Stimulated activated effector memory CD8-positive, alpha-beta T cell treated with anti-CD3 and anti-CD28 coated beads, Interleukin-12 subunit alpha, Interleukin-12 subunit beta, amount 100 ng/mL, for 72 hours (primary cell): Measurements from ENCODE around the gene SLX4.

Source experiments
- ATAC-seq: fragments of 150-1000 bp; cut with Tn5 transposase; 2 replicates; pipeline ENCODE4 v1.10.0; 2021
- DNase-seq, 2 donors: peaks; one replicate each; pipeline ENCODE4 v3.0.0; 2021 to 2022; ENCODE audit warnings: low spot score in 2 of 2
- H3K27ac Mint-ChIP-seq: one replicate; pipeline ENCODE4 v1.8.0; 2022; ENCODE audit warnings: mild to moderate bottlenecking, mixed read lengths
- H3K36me3 Mint-ChIP-seq: one replicate; pipeline ENCODE4 v1.8.0; 2022; ENCODE audit warnings: mild to moderate bottlenecking, mixed read lengths
- H3K4me1 Mint-ChIP-seq: one replicate; pipeline ENCODE4 v1.8.0; 2022; ENCODE audit warnings: mixed read lengths
- H3K4me3 Mint-ChIP-seq: one replicate; pipeline ENCODE4 v1.8.0; 2022; ENCODE audit warnings: mild to moderate bottlenecking, mixed read lengths
- H3K9me3 Mint-ChIP-seq: one replicate; pipeline ENCODE4 v1.8.0; 2022; ENCODE audit warnings: mixed read lengths

The SLX4 gene

GRCh38 chr16:3595521-3596021 is 15.8 kb downstream of the SLX4 start:
- peaks cover 16% of the 10 kb centered on the region for H3K36me3 Mint-ChIP-seq
- peaks cover 20% of the 10 kb centered on the region for H3K4me1 Mint-ChIP-seq
- H3K27ac Mint-ChIP-seq = no peak overlapping the region
- no peak for DNase-seq
- ATAC-seq = peak; percentile 6
- no peak overlapping the region for H3K4me3 Mint-ChIP-seq
- H3K9me3 Mint-ChIP-seq = no peaks in the 10 kb centered on the region

- no peak for ATAC-seq
- Mint-ChIP-seq H3K36me3 (peaks cover 12% of the 10 kb centered on the region), H3K27ac (no peak overlapping the region), H3K9me3 (no peaks in the 10 kb centered on the region), H3K4me3 (no peak overlapping the region), H3K4me1 (peaks cover 20% of the 10 kb centered on the region)
- DNase-seq = no peak
Measured at GRCh38 chr16:3595110-3595486, 16.3 kb downstream of the SLX4 start.

DNA sequence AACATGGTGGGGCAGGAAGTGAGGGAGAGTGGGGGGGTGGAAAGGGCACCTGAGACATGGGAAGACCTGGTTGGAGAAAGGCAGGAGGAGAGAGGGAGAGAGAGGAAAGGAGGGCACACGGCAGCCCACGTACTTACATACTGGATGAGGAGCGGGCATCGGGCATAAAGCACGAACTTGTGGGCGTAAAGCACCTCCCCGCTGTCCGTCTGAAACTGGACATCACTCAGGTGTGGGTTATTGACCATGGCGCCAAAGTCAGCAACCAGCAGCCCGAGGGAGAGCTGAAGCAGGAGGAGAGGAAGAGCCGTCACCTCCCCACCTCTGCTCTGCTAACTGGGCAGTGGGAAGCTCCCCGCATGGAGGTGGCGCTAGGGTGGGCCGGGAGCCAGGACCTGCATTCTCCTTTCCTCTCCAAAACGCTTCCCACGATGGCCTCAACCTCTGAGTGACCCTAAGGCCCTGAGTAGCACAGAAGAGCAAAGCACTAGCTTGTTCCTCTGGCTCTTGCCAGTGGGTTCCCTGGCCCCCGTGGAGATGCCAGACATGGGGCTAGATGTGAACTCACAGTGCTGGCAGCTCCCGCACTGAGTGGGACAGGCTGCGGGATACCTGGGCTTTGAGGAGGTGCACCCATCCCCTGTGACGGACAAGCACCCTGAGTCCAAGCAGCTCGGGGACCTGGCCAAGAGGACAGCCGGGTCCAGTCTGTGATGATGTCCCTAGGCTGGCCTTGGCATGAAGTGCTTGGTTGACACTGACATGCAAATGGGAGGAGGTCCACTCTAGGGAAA is 16.9 kb downstream of the SLX4 start:
- ATAC-seq (no peak), DNase-seq (no peak)
- H3K27ac Mint-ChIP-seq = peak overlapping the region; percentile 11
- H3K9me3 Mint-ChIP-seq = no peaks in the 10 kb centered on the region
- no peak overlapping the region for H3K4me3 Mint-ChIP-seq
- H3K4me1 Mint-ChIP-seq = peaks cover 20% of the 10 kb centered on the region
- peaks cover 10% of the 10 kb centered on the region for H3K36me3 Mint-ChIP-seq

DNA sequence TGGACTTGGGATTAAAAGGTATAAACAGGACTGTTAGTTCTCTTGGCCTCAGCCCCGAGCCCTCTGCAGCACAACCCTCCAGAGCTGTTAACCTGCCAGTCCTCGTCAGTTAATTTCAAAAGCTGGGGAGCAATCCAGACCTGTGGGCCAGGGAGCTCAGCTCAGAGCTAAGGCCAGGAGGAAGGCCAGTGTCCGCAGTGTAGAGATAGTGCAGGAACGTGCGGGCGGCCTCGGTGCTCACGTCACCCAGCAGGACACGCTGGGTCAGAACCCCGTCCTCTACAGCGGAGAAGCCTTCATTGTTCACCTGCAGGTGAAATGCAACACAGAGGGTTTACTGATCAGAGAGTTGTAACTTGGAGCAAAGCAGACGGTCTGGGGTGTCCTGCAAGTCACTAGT is 18.8 kb downstream of the SLX4 start:
- no peak for DNase-seq
- Mint-ChIP-seq H3K36me3 (peaks cover 10% of the 10 kb centered on the region), H3K4me1 (peaks cover 16% of the 10 kb centered on the region), H3K27ac (no peak overlapping the region), H3K4me3 (no peak overlapping the region), H3K9me3 (no peaks in the 10 kb centered on the region)
- ATAC-seq = no peak

GRCh38 chr16:3591991-3592390 is 19.4 kb downstream of the SLX4 start:
- Mint-ChIP-seq H3K4me1 (peaks cover 11% of the 10 kb centered on the region), H3K27ac (no peak overlapping the region), H3K4me3 (no peak overlapping the region), H3K9me3 (no peaks in the 10 kb centered on the region), H3K36me3 (peaks cover 10% of the 10 kb centered on the region)
- ATAC-seq = no peak
- DNase-seq = no peak

DNA sequence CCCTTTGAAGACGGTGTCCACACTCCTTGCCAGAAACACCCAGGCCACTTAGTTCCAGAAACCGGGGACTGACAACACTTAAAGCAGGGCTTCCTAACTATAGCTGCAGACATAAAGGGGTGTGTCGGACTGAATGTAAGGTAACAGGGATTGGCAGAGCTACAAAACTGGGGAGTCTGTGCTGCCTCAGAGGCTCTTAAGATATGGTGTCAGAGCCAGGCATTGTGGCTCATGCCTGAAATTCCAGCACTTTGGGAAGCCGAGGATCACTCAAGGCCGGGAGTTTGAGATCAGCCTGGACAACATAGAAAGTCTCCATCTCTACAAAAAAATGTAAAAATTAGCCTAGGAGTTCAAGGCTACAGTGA is 20.0 kb downstream of the SLX4 start:
- no peak overlapping the region for H3K27ac Mint-ChIP-seq
- peaks cover 14% of the 10 kb centered on the region for H3K36me3 Mint-ChIP-seq
- H3K4me3 Mint-ChIP-seq = no peak overlapping the region
- H3K4me1 Mint-ChIP-seq = peaks cover 11% of the 10 kb centered on the region
- no peak for DNase-seq
- no peaks in the 10 kb centered on the region for H3K9me3 Mint-ChIP-seq
- no peak for ATAC-seq

DNA sequence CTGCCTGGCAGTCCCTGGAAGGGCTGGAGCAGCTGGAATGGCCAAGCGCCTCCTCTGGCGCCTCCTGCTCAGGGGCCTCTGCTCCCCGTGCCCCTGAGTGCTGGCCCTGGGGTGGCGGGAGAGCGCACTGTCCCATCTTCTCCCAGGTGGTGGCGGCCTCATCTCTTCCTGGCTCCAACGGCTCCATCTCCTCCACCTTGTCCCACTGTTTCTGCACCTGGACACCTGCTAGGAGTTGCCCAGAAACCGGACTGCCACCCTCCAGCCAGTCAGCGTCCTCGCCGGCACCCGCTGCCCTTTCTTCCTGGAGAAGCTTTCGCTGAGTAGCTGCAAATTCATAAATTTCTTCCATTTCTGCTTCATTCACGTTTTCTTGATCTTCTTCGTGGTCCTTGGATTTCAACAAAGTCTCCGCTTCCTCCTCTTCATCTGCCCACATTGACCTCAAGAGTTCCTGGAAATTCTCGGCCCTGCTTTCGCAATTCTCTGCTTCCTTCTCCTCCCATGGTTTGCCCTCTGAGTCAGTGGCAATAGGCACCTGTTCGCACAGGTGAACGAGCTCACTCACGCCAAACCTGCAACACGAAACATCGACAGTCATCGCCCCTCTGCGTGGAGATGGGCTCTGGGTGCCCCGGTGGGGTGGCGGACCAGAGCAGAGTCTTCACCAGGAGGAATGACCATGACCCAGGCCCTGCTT is 20.5 kb downstream of the SLX4 start:
- H3K36me3 Mint-ChIP-seq = peaks cover 14% of the 10 kb centered on the region
- no peak overlapping the region for H3K4me3 Mint-ChIP-seq
- DNase-seq (no peak), ATAC-seq (no peak)
- H3K9me3 Mint-ChIP-seq = no peaks in the 10 kb centered on the region
- H3K27ac Mint-ChIP-seq = no peak overlapping the region
- H3K4me1 Mint-ChIP-seq = peaks cover 13% of the 10 kb centered on the region

DNA sequence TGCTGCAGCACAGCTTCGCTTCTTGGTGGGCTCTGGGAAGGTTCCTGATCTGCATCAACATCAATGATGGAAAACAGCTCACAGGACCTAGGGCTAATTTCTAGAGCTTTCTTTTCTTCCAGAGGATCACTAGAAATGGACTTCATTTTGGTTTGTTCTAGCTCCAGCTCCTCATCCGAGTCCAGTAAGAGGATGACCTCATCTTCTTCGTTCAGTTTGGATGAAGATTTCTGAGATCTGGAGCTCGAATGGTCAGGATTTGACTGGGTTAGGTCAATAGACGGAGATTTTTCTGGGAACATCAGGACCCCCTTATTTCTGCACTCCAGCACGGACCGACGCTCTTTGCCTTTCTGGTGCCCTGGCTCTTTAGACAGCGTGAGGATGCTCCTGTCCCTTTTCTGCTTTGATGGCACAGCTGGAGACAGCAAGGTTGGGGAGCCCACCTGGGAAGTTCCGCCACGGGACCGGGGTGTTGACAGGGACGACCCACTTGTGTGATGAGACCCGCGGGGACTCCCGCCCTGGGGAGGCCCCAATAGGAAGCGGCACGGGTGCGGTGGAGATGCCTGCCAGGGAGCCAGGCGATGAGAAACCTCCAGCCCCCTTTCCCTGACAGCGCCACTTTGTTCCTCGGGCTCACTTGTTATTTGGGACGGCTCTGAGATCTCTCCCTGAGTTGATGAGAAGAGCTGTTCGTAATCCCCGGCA is 21.3 kb downstream of the SLX4 start:
- H3K36me3 Mint-ChIP-seq = peaks cover 9% of the 10 kb centered on the region
- H3K27ac Mint-ChIP-seq = no peak overlapping the region
- ATAC-seq = no peak

DNA sequence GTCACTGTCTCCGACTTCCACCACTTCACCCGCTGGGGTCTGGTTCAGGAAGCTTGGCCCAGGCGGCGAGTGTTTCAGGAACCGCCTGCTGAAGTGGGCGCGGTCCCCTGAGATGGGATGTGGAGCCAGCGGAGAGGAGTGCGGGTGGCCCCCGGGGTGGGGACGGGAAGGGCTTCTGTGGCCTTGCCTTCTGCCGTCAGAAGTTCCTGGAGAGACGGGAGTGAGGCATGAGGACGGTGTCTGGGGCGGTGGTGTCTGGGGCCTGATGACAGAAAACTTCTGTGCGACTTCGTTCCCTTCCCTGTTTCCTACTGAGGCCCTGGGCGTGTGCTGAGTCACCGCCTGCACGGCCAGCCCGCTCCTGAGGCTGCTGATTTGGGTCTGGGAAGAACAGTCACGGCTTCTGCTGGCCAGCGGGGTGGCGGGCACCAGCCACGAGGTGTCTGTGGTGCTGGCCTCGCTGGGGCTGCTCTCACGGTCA is 21.9 kb downstream of the SLX4 start:
- Mint-ChIP-seq H3K9me3 (no peaks in the 10 kb centered on the region), H3K36me3 (peaks cover 9% of the 10 kb centered on the region), H3K4me3 (no peak overlapping the region), H3K27ac (no peak overlapping the region), H3K4me1 (peaks cover 12% of the 10 kb centered on the region)
- ATAC-seq = no peak
- DNase-seq = no peak

More for the DNA sequence above, 21.3 kb downstream of the SLX4 start:
- no peak overlapping the region for H3K4me3 Mint-ChIP-seq
- DNase-seq = no peak
- peaks cover 12% of the 10 kb centered on the region for H3K4me1 Mint-ChIP-seq
- H3K9me3 Mint-ChIP-seq = no peaks in the 10 kb centered on the region

GRCh38 chr16:3589001-3589400 is 22.4 kb downstream of the SLX4 start:
- H3K27ac Mint-ChIP-seq = no peak overlapping the region
- H3K36me3 Mint-ChIP-seq = peaks cover 10% of the 10 kb centered on the region
- H3K4me1 Mint-ChIP-seq = peaks cover 12% of the 10 kb centered on the region
- ATAC-seq (no peak), DNase-seq (no peak)
- H3K9me3 Mint-ChIP-seq = no peaks in the 10 kb centered on the region
- H3K4me3 Mint-ChIP-seq = no peak overlapping the region

- peaks cover 12% of the 10 kb centered on the region for H3K4me1 Mint-ChIP-seq
- H3K36me3 Mint-ChIP-seq = peaks cover 17% of the 10 kb centered on the region
- no peak overlapping the region for H3K4me3 Mint-ChIP-seq
- no peak for DNase-seq
- ATAC-seq = no peak
- no peak overlapping the region for H3K27ac Mint-ChIP-seq
- H3K9me3 Mint-ChIP-seq = no peaks in the 10 kb centered on the region
Measured at GRCh38 chr16:3587547-3588110, 23.8 kb downstream of the SLX4 start.

DNA sequence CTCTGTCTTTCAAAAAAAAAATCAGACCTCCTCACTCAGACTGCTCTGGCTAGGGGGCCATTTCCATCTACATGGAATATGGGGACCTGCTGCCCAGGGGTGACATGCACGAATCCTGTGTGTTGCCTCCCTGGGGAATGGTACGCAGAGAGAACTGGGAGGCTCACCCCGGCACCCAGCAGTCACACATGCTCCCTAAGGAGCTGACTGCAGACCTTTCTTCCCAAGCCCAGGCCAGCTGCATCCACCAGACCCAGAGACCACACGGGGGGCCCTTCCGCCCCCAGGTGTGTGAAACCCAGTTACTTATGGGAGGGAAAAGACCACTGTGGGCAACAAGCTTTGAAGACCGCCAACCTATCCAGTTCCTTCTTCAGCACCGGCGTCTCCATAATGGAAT is 27.0 kb downstream of the SLX4 start:
- ATAC-seq (no peak), DNase-seq (no peak)
- Mint-ChIP-seq H3K9me3 (no peaks in the 10 kb centered on the region), H3K36me3 (peaks cover 12% of the 10 kb centered on the region), H3K4me1 (peaks cover 21% of the 10 kb centered on the region), H3K27ac (no peak overlapping the region), H3K4me3 (no peak overlapping the region)

DNA sequence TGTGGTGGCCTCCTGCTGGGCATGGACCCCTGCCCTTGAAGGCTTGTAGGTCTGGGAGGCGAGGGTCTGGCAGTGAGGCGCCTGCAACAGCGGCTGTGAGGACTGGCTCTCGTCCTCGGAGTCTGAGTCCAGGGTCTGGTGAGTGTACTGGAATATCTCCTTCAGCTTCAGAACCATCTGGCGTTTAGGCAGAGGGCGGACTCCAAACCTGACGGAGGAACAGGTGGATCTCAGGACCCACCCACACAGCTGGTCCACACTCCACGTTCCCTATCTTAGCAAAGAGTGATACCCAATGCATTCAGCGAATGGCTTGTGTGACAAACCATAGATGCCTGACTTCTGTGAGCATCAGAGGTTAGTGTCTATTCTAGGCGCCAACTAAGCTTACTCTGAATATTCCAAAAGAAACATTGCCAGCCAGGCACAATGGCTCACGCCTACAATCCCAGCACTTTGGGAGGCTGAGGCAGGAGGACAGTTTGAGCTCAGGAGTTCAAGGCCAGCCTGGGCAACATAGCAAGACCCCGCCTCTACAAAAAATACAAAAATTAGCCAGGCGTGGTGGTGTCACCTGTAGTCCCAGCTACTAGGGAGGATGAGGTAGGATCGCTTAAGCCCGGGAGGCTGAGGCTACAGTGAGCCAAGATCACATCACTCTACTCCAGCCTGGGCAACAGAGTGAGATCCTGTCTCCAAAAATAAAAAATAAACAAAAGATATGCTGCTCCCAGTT is 27.9 kb downstream of the SLX4 start:
- H3K4me3 Mint-ChIP-seq = no peak overlapping the region
- no peak overlapping the region for H3K27ac Mint-ChIP-seq
- no peaks in the 10 kb centered on the region for H3K9me3 Mint-ChIP-seq
- H3K4me1 Mint-ChIP-seq = peaks cover 30% of the 10 kb centered on the region
- DNase-seq (no peak), ATAC-seq (no peak)
- H3K36me3 Mint-ChIP-seq = peaks cover 14% of the 10 kb centered on the region

DNA sequence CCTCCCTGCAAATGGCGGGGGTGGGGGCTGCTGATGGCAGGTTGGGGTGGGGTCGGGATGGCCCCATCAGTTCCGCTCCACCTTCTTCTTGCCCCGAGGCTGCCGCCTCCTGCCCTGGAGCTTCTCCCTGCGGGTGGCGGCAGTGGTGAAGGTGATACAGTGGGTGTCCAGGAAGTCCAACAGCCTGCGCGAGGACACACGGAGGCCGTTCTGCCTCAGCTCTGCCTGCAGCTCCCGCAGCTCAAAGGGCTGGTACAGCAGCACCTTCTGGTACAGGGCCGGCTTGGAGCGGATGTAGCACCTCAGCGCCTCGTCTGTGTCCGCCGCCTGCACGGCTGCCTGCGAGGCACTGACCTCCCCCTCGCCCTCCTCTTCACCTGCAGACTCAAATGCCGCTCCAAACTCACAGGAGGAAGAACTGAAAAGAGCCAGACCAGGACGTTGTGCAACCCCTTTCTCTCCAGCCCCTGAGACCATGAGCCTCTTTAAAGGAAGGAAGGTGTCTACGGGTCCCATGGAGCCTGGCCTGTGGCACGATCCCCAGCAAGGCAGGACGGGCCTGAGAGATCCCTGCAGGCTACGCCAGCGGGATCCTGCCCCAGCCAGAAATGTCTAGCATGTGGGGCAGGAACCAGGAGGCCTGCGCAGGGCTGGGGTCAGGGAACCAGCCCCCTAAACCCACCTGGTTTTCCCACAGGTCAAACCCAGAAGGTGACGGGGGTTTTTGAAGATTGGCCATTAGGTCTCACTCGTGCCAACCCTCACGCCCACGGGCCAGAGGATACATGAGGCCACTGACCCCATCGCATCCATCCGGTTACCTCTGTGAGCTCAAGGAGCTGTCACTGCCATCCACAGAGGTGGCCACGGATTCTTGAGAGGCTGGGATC is 28.9 kb downstream of the SLX4 start:
- Mint-ChIP-seq H3K36me3 (peaks cover 21% of the 10 kb centered on the region), H3K4me3 (no peak overlapping the region), H3K4me1 (peaks cover 38% of the 10 kb centered on the region), H3K9me3 (no peaks in the 10 kb centered on the region), H3K27ac (no peak overlapping the region)
- ATAC-seq (no peak), DNase-seq (no peak)
